Fibroblast of mammary gland (primary cell): ENCODE data around the gene LRMDA.
A peak's percentile ranks its signal among the peaks of the same experiment; 100 is the strongest.

Experiments used
- DNase-seq: peaks from one replicate; pipeline ENCODE4 v3.0.0-alpha.2; 2010; ENCODE audit warnings: low read depth
- H3K4me3 ChIP-seq: 2 replicates; pipeline ENCODE4 v1.5.1; 2011; ENCODE audit warnings: low read depth, mild to moderate bottlenecking, low read length, moderate library complexity; ENCODE audit not compliant: control insufficient read depth
- CTCF ChIP-seq: conservative IDR thresholded peaks from 2 replicates; pipeline ENCODE4 v1.5.1; 2011; ENCODE audit warnings: low read depth, low read length, inconsistent platforms; ENCODE audit not compliant: control insufficient read depth, insufficient read depth

LRMDA gene

GRCh38 chr10:75402486-75403143, 28.8 kb upstream of the LRMDA start:
- peak overlapping the region; percentile 97 for H3K4me3 ChIP-seq
- no peak for DNase-seq
- TF ChIP-seq CTCF: no peak

GRCh38 chr10:75403144-75403938, 28.1 kb upstream of the LRMDA start:
- peak; percentile 25 for DNase-seq
- H3K4me3 ChIP-seq: peak overlapping the region; percentile 97
- TF ChIP-seq CTCF: no peak

- no peak for DNase-seq
- no peak for TF ChIP-seq CTCF
- H3K4me3 ChIP-seq: peak overlapping the region; percentile 97
Measured at GRCh38 chr10:75403939-75404814, 27.2 kb upstream of the LRMDA start.

GRCh38 chr10:75404815-75405597, 26.4 kb upstream of the LRMDA start:
- TF ChIP-seq CTCF: no peak
- H3K4me3 ChIP-seq: no peak overlapping the region
- no peak for DNase-seq

- no peak for DNase-seq
- no peak for TF ChIP-seq CTCF
- no peak overlapping the region for H3K4me3 ChIP-seq
Measured at GRCh38 chr10:75405598-75406461, 25.6 kb upstream of the LRMDA start.
